WTC11 (cell line): ENCODE data around the gene STON1.

Experiments used
- ATF2 ChIP-seq: sonication (generic); formaldehyde crosslinking; IDR thresholded peaks from 2 replicates; pipeline ENCODE4 v1.8.1; 2022; ENCODE audit warnings: low read depth, missing genetic modification reagents, borderline replicate concordance
- CBFB ChIP-seq: sonication (generic); formaldehyde crosslinking; IDR thresholded peaks from 2 replicates; pipeline ENCODE4 v1.8.1; 2022; ENCODE audit warnings: mild to moderate bottlenecking, low read depth, missing genetic modification reagents
- NFYB ChIP-seq: sonication (generic); formaldehyde crosslinking; conservative IDR thresholded peaks from 2 replicates; pipeline ENCODE4 v1.8.0; 2022; ENCODE audit warnings: low read depth, missing genetic modification reagents
- SMAD3 ChIP-seq: sonication (generic); formaldehyde crosslinking; IDR thresholded peaks from 2 replicates; pipeline ENCODE4 v1.8.0; 2022; ENCODE audit warnings: missing genetic modification reagents, mild to moderate bottlenecking, borderline replicate concordance
- TF ChIP-seq, protein P1 (sequence below): fragments of 200-600 bp; IDR thresholded peaks from 2 replicates; pipeline ENCODE4 v1.8.0; 2022; ENCODE audit warnings: antibody characterized with exemption

GRCh38 chr2:48483916-48484315 lies 46.0 kb upstream of the STON1 start:
- no peak for TF ChIP-seq ATF2 (CRISPR knock-in tag)
- no peak for TF ChIP-seq SMAD3 (CRISPR knock-in tag)
- TF ChIP-seq, protein P1, sequence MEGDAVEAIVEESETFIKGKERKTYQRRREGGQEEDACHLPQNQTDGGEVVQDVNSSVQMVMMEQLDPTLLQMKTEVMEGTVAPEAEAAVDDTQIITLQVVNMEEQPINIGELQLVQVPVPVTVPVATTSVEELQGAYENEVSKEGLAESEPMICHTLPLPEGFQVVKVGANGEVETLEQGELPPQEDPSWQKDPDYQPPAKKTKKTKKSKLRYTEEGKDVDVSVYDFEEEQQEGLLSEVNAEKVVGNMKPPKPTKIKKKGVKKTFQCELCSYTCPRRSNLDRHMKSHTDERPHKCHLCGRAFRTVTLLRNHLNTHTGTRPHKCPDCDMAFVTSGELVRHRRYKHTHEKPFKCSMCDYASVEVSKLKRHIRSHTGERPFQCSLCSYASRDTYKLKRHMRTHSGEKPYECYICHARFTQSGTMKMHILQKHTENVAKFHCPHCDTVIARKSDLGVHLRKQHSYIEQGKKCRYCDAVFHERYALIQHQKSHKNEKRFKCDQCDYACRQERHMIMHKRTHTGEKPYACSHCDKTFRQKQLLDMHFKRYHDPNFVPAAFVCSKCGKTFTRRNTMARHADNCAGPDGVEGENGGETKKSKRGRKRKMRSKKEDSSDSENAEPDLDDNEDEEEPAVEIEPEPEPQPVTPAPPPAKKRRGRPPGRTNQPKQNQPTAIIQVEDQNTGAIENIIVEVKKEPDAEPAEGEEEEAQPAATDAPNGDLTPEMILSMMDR: no peak
- no peak for TF ChIP-seq NFYB
- TF ChIP-seq CBFB: no peak
